ENCODE data around the gene SULT2B1.

GRCh38 chr19:48548253-48548911 lies 3.6 kb upstream of the SULT2B1 start:
- TF ChIP-seq CTCF (IDR thresholded peaks at IDR 0.05; ENCODE audit: low read length) (no peak), EZH2phosphoT487 (IDR thresholded peaks at IDR 0.05; ENCODE audit: low read length) (no peak)
